C4-2B (cell line): ENCODE measurements around the gene KCNQ1.

ENCODE experiments used
- ZFX ChIP-seq: fragments of 450-650 bp; IDR thresholded peaks from 2 replicates; pipeline ENCODE4 v1.6.1; 2017
- TF ChIP-seq, protein P1 (sequence below): fragments of 450-650 bp; conservative IDR thresholded peaks from 2 replicates; pipeline ENCODE4 v1.5.1; 2017; ENCODE audit warnings: mild to moderate bottlenecking

DNA sequence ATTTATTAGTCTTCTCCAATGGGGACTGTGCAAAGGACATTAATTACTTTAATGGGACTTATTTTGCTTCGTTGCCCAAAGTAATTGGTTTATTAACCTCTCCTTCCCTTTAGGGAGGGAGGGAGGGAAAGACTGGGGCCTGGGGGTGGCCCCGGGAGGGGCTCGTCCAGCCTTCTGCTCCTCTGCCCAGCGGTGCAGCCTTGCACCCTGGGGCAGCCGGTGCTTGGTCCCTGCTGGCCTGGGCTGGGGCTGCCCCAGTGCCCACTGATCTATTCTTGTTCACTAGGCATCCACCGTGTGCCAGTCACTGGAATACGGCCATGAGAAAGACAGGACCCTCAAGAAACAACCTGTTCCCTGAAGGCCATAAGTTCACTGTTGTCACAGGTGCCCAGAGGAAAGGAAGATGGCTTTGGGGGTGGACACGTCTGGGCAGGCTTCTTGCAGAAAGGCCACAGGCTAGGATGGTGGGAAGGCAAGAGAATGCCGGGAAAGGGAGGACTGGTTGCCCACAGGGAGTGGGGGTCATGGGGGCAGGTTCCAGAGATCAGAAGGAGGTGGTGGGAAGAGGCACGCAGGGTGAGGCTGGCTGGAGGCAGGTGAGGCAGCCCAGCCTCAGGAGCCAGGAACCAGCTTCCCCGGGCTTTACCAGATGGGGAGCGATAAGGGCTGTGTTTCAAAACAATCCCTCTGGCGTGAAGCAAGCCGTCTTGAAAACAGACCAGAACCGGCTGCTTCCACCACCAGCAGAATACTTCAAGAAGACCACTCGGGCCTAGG is 302.6 kb downstream of the KCNQ1 start:
- TF ChIP-seq, protein P1, sequence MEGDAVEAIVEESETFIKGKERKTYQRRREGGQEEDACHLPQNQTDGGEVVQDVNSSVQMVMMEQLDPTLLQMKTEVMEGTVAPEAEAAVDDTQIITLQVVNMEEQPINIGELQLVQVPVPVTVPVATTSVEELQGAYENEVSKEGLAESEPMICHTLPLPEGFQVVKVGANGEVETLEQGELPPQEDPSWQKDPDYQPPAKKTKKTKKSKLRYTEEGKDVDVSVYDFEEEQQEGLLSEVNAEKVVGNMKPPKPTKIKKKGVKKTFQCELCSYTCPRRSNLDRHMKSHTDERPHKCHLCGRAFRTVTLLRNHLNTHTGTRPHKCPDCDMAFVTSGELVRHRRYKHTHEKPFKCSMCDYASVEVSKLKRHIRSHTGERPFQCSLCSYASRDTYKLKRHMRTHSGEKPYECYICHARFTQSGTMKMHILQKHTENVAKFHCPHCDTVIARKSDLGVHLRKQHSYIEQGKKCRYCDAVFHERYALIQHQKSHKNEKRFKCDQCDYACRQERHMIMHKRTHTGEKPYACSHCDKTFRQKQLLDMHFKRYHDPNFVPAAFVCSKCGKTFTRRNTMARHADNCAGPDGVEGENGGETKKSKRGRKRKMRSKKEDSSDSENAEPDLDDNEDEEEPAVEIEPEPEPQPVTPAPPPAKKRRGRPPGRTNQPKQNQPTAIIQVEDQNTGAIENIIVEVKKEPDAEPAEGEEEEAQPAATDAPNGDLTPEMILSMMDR = no peak
- TF ChIP-seq ZFX = no peak
